Urothelium cell line (cell line): Measurements from ENCODE around the gene NR5A2.

Source experiments
- DNase-seq: peaks from one replicate; pipeline ENCODE4 v3.0.0; 2011; ENCODE audit warnings: low spot score, mixed read lengths
- FAIRE-seq: peaks from 2 replicates; lab custom pipeline; 2011; peaks lifted over from hg19 to GRCh38; lab: Jason Lieb, UNC

NR5A2 gene

DNA sequence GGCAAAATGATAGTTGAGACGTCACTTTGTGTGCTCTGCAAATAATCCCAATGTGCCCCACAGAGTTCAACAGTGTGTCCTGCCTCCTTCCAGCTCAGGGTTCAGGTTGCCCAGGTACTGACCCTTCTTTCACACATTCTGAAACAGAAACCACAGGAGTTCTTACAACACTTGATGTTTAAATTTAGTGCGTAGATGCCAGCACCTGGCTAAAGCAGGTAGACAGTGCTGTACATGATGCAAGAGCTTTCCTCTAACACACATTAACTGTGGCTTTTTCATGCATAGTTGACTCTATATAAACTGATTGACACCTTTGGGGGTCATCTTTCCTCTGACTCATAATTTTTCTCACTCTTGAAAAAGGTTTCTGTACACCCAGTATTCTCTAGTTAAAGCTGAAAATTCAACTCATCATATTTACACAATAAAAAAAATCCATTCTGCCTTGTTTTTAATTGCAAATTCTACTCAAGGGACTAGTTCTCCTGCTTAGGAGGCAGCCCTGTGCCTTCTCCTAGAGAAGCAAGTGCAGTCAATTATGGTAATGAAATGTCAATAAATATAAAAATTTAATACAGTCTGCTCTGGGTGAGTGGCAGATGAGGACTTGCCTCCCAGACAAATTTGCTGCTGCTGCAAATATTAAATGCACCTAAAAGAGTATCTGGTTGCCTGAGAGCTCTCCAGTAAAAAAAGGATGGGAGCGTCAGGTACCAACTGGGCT lies 91.4 kb downstream of the NR5A2 start:
- FAIRE-seq: no peak
- no peak for DNase-seq

DNA sequence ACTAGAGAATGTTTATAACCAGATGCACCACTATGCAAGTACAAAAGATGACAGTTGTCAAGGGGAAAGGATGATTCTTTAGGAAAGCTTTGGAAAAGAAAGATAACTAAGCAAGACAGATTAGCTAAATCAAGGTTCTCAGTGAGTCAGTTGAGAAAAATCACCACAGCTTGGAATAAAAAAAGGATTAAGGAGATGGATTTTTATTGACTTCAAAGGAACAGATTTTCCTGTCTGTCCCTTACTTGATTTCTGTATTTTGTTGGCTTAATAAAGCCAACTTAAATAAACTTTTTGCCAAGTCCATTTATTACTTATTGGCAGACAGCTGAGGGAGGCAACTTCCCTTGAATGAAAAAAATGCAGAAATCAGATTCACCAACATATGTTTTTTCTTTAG lies 93.9 kb downstream of the NR5A2 start:
- FAIRE-seq (no peak), DNase-seq (no peak)

DNA sequence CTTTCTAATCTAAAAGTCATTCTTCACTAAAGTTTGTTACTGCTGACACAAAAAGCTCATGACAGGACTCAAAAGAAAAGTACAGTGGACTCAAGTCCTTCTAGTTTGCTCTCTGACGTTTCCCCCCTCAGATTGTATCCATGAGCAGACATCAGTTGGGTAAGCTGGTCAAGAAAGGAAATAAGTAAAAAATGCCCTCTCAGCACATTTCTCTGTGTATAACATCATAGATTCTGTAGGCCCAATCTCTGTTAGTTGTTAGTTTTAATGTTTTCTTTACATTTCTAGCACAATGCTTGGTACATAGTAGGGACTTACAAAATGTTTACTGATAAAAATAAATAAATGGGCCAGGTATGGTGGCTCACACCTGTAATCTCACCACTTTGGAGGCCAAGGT lies 96.8 kb downstream of the NR5A2 start:
- no peak for DNase-seq
- no peak for FAIRE-seq

DNA sequence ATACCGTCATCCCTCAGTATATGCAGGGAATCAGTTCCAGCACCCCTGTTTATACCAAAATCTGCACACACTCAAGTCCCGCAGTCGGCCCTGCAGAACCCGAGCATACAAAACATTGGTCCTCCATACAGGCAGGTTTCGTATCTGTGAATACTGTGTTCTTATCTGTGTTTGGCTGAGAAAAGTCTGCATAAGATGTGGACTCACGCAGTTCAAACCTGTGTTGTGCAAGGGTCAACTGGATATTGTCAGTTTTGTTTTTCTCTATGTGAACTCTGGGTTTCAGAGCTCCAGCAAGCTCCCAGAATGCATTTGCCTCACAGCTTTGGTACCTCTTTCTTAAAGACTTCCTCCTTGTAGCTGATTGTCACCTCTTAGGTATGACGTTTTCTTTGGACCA lies 100.6 kb downstream of the NR5A2 start:
- DNase-seq (no peak), FAIRE-seq (no peak)

DNA sequence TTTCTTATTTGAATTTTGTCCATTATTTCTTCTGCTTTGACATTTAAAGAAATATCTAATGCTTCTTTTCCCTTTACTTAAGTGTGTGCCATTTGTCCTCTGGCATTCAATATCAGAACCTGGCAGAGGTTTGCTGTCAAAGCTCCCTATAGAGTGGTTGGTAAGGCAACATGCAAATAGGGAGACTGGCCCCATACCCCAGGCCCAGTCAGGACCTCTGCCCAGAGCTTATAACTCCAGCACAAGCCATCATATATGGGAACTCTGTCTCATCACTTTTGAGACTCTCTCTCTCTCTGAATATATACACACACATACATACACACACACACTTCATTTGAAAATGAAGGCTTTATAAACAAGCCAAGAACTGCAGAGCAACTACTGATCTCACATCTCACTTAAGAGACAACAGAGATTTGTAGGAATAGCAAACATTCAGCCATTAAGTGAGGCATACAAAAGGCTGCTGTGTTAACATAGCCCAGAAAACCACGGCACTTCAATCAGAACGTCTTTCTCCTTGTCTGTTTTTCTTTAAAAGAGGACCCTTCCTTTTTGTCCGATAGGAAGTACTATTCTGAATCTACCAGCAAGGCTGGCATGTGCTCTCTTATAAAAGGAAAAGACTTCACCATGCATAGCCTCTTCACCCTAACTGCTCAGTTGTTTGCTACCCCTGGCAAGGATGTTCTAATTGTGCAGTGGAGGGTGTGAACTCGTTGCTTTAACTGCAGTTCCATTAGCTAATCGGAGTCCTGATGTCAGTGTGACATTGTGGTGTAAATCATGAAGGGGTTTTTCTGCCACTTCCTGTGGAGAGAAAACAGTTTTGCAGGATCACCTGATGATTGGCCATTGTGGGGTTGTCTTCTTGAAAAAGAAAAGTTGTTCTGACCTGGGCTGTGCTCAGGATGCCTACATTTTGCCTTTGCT lies 101.7 kb downstream of the NR5A2 start:
- DNase-seq: no peak
- no peak for FAIRE-seq

DNA sequence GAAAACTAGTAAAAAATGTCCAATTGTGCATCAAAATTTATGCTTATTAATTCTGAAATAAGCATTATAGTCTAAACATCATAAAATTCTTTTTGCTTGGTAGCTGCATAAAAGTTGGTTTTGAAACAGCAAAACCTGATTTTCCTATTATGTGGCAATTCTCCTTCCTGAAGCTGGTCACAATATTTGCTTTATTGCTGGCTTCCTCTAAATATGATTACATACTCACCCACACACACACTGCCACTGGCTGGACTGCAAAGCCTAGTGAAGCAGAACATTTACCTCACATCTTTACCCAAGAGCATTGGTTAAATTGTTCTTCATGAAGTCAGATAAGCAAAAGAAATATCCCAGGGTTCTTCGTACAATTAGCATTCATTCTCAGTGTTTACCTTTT lies 103.0 kb downstream of the NR5A2 start:
- DNase-seq: no peak

DNA sequence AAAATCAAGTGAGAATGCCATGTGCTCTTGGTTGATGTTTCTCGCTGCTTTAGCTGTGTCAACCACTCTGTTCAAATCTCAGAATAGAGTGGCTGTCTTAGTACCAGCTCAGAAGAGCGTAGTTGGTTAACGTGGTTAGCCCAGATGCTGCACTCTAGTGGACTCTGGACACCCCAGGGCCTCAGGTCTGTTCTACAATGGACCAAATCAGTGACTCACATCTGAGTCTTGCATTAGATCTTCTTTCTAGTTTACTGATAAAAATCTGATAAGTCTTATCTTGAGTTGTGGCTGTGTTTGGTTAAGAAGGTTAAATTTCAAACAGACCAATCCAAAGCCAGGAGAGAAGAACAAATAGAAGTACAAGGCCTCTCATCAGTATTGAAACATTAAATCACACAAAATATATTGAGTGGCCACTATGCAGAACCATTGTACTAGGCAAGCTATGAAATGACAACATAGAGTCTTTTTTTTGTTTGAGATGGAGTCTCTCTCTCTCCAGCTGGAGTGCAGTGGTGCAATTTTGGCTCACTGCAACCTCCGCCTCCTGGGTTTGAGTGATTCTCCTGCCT lies 104.1 kb downstream of the NR5A2 start:
- no peak for DNase-seq
- no peak for FAIRE-seq

More for the DNA sequence above, 103.0 kb downstream of the NR5A2 start:
- FAIRE-seq: no peak

DNA sequence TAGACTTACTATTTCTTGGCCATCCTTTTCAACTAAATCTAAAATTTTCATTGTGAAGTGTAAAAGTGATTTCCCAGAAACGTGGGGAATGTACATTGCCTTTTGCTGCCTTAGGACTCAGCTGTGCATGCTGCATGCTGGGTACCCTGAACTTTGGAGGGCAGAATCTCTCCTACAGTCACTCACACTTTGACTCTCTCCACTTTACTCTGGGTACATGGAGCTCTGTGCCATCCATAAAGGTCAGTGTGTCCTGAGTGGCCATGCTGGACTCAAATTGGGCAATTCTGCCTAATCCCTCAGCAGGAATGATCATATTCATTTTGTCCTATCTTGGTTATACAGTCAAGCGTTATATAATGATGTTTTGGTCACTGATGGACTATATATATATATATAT lies 105.6 kb downstream of the NR5A2 start:
- DNase-seq (no peak), FAIRE-seq (no peak)

DNA sequence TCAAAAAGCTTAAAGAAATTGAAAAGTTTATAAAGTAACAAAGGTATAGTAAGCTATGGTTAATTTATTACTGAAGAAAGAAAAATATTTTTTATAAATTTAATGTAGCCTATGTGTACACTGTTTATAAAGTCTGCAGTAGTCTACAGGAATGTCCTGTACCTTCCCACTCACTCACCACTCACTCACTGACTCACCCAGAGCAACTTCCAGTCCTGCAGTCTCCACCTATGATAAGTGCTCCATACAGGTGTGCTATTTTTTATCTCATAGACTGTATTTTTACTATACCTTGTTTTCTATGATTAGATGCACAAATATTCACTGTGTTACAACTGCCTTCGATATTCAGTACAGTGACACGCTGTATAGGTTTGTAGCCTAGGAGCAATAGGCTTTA lies 106.6 kb downstream of the NR5A2 start:
- no peak for FAIRE-seq
- no peak for DNase-seq

DNA sequence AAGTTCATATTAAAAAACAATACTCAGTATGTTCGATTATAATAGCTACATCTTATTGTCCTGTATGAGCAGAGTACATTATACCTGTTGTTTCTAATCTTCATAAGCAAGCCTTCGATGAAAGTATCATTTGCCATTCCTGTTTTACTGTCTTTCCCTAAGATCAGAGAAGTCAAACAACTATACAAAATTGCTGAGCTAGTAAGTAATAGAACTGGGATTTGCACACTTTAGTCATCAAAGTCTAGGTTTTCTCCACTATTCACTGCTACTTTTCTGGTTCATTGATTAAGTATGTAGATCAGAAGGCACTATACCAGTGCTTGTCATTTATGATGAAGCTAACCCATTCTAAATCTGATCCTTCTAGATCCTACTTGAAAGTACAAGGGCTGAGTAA lies 108.9 kb downstream of the NR5A2 start:
- DNase-seq (no peak), FAIRE-seq (no peak)

DNA sequence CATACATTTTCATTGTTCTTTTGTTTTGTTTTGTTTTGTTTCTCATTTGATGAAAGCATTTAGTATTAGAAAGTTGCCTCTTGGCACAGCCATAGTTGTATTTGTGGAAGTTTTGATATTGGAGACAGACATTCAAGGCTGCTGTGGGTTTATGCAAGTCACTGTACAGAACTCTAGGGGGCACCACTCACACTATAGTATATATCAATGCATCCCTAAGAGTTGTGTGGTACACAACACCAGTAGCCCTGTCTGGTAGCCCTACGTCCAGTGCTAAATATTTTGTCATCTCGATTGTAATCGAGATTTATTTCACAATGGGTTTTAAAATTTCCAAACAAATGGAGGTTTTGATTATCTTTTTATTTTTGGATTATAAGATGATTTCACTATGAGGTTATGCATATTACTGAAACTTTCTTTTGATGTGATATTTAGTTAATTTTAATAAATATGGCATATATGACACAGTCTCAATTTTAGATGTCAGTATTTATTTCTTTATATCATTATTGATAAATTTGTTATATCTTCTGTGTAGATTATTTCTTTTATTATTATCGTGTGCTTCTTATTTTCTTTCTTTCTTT lies 112.2 kb downstream of the NR5A2 start:
- FAIRE-seq (no peak), DNase-seq (peak; percentile 54)

DNA sequence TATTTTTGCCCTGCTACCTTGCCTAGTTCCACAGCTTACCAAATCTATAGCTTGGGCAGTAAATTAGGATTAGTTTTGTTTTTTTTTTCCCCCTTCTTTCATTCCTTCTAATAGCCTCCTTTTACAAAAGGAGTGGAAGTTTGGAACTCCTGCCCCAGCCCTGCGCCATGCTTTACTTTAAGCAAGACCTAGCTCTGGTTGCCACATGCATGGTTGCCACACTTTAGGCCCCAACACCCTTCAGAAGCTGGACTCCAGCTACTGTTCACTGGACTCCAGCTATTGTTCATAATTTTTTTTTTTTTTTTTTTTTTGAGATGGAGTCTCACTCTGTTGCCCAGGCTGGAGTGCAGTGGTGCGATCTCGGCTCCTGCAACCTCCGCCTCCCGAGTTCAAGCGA lies 115.8 kb downstream of the NR5A2 start:
- FAIRE-seq (no peak), DNase-seq (no peak)

DNA sequence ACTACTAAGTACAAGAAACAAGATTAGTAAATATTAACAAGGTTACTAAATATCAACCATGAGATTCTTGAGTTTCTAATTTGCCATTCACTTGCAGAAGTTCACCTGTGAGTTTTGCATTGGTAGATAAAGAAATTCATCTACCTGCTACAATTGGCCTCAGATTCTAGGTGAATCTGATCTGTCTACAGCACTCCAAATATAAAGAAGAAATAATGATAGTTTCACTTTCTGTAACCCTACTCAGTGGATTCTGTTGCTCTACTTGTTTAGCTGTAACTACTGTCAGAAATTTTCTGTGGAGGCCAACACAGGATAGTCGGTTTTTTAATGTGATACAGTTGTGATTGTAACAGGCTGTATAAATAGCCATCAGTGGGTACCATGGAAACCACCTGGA lies 118.6 kb downstream of the NR5A2 start:
- DNase-seq: no peak

DNA sequence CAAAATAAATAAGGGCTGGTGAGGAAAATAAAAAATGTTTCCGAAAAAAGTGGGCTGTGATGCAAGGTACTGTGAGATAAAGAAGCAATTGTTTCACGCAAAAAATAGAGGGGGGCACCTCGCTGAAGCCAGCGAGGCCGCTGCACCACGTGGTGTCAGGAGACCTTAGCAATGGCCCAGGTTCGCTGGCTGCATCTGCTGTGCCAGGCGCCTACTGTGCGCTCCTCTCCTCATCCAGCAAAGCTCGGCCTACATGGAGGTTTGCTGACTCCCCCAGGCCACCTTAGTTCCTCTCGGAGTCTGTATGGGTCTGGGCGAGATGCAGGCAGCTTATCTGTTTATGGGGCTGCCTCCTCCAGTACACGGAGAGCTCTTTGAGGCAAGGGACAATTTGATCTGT lies 119.6 kb downstream of the NR5A2 start:
- DNase-seq (no peak), FAIRE-seq (no peak)

More for the DNA sequence above, 118.6 kb downstream of the NR5A2 start:
- FAIRE-seq: no peak

DNA sequence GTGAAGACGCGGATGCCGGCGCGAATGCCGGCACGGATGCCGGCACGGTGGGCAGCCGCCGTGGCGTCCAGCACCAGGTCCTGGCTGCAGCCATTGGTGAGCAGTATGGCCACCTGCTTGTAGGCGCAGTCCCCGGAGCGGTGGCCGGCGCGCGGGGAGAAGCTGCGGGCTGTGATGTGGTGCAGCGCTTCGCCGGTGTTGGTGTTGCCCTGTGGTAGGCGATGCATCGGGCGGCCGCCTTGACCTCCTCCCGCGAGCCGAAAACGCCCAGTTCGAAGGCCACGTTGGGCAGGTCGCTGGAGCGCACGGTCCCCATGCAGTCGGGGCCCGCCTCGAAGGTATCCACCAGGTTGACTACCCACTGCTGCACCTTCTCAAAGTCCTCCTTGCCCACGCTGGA lies 120.2 kb downstream of the NR5A2 start:
- no peak for FAIRE-seq

DNA sequence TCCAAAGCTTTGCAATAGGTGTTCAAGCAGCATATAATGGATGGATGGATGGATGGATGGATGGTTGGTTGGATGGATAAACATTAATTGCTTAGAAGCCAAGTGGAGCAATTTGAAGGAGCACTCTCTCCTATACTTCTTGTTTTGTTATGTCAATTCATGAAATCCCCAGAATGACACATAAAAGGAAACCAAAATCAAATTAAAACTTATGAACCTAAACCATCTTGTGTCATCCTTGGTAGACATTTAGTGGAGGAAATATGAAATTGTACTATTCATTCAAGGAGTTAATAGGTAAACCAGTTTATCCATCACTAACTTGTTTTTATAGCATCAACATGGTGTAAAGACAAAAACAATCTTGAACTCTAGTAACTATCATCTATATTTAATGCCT lies 122.5 kb downstream of the NR5A2 start:
- no peak for FAIRE-seq

More for the DNA sequence above, 120.2 kb downstream of the NR5A2 start:
- DNase-seq: no peak

DNA sequence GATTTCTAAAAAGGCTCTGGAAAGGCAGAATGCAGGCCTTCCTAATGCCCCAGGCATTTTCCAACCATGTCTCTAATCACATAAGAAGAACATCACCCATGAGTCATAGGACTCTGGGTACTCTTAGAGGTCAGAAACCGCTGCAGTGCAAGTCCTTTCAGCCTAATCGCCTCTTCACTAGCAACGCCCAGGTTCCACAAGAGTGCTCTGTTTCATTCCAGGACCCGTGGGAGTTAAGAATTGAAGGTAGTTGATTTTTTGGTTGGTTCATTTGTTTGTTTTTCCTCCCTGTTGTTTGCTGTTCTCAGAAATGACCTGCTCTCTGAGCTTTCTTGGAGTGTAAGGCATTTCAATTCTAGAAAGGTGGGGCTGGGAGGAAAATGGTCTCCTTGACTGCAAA lies 123.2 kb downstream of the NR5A2 start:
- DNase-seq: peak; percentile 62
- FAIRE-seq: no peak

More for the DNA sequence above, 122.5 kb downstream of the NR5A2 start:
- DNase-seq: no peak

DNA sequence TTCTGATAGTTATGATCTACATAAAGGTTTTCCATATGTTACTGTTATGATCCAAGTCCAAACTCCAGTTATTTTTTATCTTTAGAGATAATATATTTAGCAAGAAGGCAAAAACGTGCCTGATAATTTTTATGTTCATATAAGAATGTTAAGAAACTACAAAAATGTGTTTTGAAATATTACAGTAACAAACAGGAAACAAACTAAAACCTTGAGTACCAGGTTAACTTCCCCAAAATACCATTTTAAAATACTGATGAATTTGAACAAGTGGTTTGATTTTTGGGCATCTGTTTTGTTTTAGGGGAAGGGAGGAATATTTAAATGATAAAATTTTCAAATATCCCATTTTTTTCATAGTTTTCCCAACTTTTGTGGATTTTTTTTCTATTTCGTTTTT lies 124.8 kb downstream of the NR5A2 start:
- DNase-seq (no peak), FAIRE-seq (no peak)

DNA sequence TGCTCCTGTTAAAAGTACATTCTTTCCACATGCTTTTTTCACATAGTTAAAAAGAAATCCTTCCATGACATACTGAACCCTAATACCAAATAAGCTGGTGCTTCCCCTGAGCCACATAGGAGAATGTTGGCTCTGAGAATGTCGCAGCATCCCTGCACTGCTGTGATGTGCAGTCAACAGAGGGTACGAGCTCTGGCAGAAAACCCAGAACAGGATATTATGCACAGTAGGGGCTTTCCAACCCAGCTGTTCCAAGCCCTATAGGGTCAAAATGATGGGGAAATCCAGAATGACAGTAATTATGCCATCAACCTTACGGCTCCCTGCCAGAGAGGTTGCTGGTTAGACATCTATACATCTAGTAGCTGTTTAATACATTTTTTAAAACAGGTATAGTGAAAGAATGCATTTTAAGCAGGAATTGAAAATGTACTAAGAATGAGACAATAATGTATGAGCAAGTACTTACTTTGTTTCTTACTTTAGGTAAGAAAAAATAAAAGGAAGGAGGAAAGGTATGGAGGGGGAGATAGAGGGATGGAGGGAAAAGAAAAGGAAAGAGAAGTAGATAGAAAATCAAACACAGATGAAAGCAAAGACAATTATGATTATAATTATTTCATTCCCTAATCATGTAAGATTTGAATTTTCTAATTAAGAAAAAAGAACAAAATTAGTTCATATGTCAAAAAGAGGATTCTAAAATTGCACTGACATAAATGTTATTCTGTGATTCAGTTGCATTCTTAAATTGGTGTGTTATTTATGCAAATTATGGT lies 126.0 kb downstream of the NR5A2 start:
- FAIRE-seq: no peak
- no peak for DNase-seq

DNA sequence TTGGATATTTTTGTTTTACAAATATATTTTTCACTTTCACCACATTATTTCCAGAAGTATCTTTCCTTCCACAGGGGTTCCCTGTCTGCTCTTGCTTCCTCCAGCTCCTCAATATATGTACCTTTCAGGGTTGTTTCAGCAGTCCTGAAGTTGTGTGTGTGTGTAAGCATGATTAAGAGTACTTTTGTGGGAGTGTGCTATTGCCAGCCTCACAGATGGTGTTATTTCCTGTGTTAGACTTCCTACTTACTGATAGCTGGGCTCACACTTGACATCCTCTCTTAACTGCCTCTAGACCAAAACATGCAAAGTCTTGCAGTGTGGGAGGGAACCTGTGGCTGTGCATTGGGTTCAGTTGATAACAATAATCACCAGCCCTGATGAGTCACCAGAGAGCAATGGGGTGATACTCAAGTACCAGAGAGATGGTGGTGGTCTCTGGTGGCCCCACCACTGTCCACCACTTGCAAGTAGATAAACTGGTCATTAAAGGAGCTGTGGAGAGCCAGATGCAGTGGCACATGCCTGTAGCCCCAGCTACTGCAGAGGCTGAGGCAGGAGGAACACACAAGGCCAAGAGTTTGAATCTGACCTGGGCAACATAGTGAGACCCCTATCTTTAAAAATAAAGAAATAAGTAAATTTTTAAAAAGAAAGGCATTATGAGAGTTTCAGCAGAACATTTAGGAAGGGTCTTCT lies 126.7 kb downstream of the NR5A2 start:
- DNase-seq: no peak
- FAIRE-seq: no peak
